ENCODE data around the gene VRK1. TPM values are rescaled to one million over a fixed set of nuclear protein-coding genes. Genes with fewer than 3 reads are reported as not detected.

Gene VRK1
- total and polyA plus RNA-seq, 4 donors, result 1.8 to 50.4 (median 3.3) TPM

GRCh38 chr14:96830946-96831345 lies 33.8 kb downstream of the VRK1 start:
- no peak for TF ChIP-seq FOXA1 (IDR thresholded peaks at IDR 0.05)
- no peak for TF ChIP-seq JUND (IDR thresholded peaks at IDR 0.05)
- TF ChIP-seq, protein P1, sequence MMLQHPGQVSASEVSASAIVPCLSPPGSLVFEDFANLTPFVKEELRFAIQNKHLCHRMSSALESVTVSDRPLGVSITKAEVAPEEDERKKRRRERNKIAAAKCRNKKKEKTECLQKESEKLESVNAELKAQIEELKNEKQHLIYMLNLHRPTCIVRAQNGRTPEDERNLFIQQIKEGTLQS (IDR thresholded peaks at IDR 0.05), result no peak
- TF ChIP-seq FOXA2 (IDR thresholded peaks at IDR 0.05), result no peak
- TF ChIP-seq HNF4G (IDR thresholded peaks at IDR 0.05), result no peak
- TF ChIP-seq, protein P2, sequence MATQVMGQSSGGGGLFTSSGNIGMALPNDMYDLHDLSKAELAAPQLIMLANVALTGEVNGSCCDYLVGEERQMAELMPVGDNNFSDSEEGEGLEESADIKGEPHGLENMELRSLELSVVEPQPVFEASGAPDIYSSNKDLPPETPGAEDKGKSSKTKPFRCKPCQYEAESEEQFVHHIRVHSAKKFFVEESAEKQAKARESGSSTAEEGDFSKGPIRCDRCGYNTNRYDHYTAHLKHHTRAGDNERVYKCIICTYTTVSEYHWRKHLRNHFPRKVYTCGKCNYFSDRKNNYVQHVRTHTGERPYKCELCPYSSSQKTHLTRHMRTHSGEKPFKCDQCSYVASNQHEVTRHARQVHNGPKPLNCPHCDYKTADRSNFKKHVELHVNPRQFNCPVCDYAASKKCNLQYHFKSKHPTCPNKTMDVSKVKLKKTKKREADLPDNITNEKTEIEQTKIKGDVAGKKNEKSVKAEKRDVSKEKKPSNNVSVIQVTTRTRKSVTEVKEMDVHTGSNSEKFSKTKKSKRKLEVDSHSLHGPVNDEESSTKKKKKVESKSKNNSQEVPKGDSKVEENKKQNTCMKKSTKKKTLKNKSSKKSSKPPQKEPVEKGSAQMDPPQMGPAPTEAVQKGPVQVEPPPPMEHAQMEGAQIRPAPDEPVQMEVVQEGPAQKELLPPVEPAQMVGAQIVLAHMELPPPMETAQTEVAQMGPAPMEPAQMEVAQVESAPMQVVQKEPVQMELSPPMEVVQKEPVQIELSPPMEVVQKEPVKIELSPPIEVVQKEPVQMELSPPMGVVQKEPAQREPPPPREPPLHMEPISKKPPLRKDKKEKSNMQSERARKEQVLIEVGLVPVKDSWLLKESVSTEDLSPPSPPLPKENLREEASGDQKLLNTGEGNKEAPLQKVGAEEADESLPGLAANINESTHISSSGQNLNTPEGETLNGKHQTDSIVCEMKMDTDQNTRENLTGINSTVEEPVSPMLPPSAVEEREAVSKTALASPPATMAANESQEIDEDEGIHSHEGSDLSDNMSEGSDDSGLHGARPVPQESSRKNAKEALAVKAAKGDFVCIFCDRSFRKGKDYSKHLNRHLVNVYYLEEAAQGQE (IDR thresholded peaks at IDR 0.05), result no peak
- TF ChIP-seq GABPA (IDR thresholded peaks at IDR 0.05 in 1 of 2, conservative IDR thresholded peaks at IDR 0.05 in 1 of 2), result no peak
- no peak for TF ChIP-seq RAD21 (IDR thresholded peaks at IDR 0.05)
- no peak for TF ChIP-seq EGR1 (IDR thresholded peaks at IDR 0.05; ENCODE audit: low read depth in 2 of 2)
- no peak for TF ChIP-seq MAX (IDR thresholded peaks at IDR 0.05)
- no peak for TF ChIP-seq YY1 (IDR thresholded peaks at IDR 0.05)
- TF ChIP-seq NR2F2 (IDR thresholded peaks at IDR 0.05), result no peak
- TF ChIP-seq HNF4A (conservative IDR thresholded peaks at IDR 0.05), result no peak
- H3K36me3 ChIP-seq (ENCODE audit: control insufficient read depth in 4 of 4, insufficient read depth in 3 of 4, low read depth in 1 of 4, low read length in 3 of 4), result no peaks in the 10 kb centered on the region
- H3K27ac ChIP-seq (ENCODE audit: low read depth in 1 of 2, low read length in 2 of 2), result no peak overlapping the region
- H3K27me3 ChIP-seq (ENCODE audit: control insufficient read depth in 4 of 4, insufficient read depth in 4 of 4, low read length in 3 of 4), result no peaks in the 10 kb centered on the region
- H3K9me3 ChIP-seq (ENCODE audit: control insufficient read depth in 4 of 4, low read length in 3 of 4), result no peaks in the 10 kb centered on the region
- no peak overlapping the region for H3K9ac ChIP-seq (ENCODE audit: low read depth in 1 of 2, low read length in 2 of 2)
- H3K4me3 ChIP-seq (ENCODE audit: low read depth in 1 of 3, low read length in 3 of 3), result no peak overlapping the region
- 83% methylated on average over 1 of the region's 1 CpG for WGBS
- DNase-seq (ENCODE audit: low spot score), result no peak
- H3K4me1 ChIP-seq (ENCODE audit: control insufficient read depth in 4 of 4, insufficient read depth in 4 of 4, low read length in 3 of 4), result no peaks in the 10 kb centered on the region

DNA sequence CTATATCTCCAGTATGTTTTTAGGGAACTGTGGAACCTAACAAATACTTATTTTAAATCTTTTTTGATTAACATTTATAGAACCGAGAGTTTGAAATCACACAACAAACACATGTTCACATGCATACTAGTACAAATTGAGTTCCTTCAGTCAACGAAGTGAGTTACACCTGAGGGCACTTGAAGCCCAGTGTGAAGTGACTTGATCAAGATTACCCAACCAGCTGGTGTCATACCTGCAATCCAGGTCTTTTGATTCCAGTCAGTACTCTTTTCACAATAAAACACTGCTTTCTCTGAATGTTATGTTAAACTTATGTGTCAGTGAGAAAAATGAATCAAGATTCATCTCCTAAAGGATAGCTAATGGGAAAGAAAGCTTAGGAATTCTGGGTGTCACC lies 35.2 kb downstream of the VRK1 start:
- H3K9ac ChIP-seq (ENCODE audit: low read depth in 1 of 2, low read length in 2 of 2), result no peak overlapping the region
- no peaks in the 10 kb centered on the region for H3K36me3 ChIP-seq (ENCODE audit: control insufficient read depth in 4 of 4, insufficient read depth in 3 of 4, low read depth in 1 of 4, low read length in 3 of 4)
- no peak for DNase-seq (ENCODE audit: low spot score)
- WGBS, result 92% methylated on average over 2 of the region's 2 CpGs
- no peak overlapping the region for H3K27ac ChIP-seq (ENCODE audit: low read depth in 1 of 2, low read length in 2 of 2)
- TF ChIP-seq TAF1 (conservative IDR thresholded peaks at IDR 0.05), result no peak
- TF ChIP-seq SP1 (IDR thresholded peaks at IDR 0.05), result no peak
- no peak for TF ChIP-seq GABPA (IDR thresholded peaks at IDR 0.05 in 1 of 2, conservative IDR thresholded peaks at IDR 0.05 in 1 of 2)
- TF ChIP-seq FOXA1 (IDR thresholded peaks at IDR 0.05), result no peak
- no peak for TF ChIP-seq HNF4A (conservative IDR thresholded peaks at IDR 0.05)
- TF ChIP-seq FOXA2 (IDR thresholded peaks at IDR 0.05), result no peak
- TF ChIP-seq, protein P2 (IDR thresholded peaks at IDR 0.05), result no peak
- TF ChIP-seq ZBTB33 (IDR thresholded peaks at IDR 0.05), result no peak
- TF ChIP-seq, protein P1 (IDR thresholded peaks at IDR 0.05), result no peak
- TF ChIP-seq NR2F2 (IDR thresholded peaks at IDR 0.05), result no peak
- no peak for TF ChIP-seq JUND (IDR thresholded peaks at IDR 0.05)
- no peaks in the 10 kb centered on the region for H3K27me3 ChIP-seq (ENCODE audit: control insufficient read depth in 4 of 4, insufficient read depth in 4 of 4, low read length in 3 of 4)
- no peak overlapping the region for H3K4me3 ChIP-seq (ENCODE audit: low read depth in 1 of 3, low read length in 3 of 3)
- H3K4me1 ChIP-seq (ENCODE audit: control insufficient read depth in 4 of 4, insufficient read depth in 4 of 4, low read length in 3 of 4), result no peaks in the 10 kb centered on the region
- H3K9me3 ChIP-seq (ENCODE audit: control insufficient read depth in 4 of 4, low read length in 3 of 4), result no peaks in the 10 kb centered on the region

All from liver (tissue), 9 donors.